NCI-H1930 (cell line): ENCODE data around the gene ZNF468.
A peak's percentile ranks its signal among the peaks of the same experiment; 100 is the strongest.
"Not testable (repeated sequence)": the region's sequence is repeated elsewhere in the genome, so short reads cannot be mapped to it uniquely, and the experiment has no call there.

Experiments
- DNase-seq, 2 experiments: peaks; one replicate each; lab custom pipeline; 2025; lab: John Stamatoyannopoulos, UW

ZNF468 gene

GRCh38 chr19:52825765-52826164, 31.7 kb downstream of the ZNF468 start:
- DNase-seq: no peak

DNA sequence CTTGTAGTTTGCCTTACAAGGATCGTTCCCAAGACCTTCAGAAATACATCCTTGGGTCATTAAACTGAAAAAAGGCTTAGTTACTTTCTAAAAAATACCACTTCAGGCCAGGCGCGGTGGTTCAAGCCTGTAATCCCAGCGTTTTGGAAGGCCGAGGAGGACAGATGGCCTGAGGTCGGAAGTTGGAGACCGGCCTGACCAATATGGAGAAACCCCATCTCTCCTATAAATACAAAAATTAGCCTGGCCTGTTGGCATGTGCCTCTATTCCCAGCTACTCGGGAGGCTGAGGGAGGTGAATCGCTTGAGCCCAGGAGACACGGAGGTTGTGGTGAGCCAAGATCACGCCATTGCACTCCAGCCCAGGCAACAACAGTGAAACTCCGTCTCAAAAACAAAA, 33.7 kb downstream of the ZNF468 start:
- DNase-seq: no peak

DNA sequence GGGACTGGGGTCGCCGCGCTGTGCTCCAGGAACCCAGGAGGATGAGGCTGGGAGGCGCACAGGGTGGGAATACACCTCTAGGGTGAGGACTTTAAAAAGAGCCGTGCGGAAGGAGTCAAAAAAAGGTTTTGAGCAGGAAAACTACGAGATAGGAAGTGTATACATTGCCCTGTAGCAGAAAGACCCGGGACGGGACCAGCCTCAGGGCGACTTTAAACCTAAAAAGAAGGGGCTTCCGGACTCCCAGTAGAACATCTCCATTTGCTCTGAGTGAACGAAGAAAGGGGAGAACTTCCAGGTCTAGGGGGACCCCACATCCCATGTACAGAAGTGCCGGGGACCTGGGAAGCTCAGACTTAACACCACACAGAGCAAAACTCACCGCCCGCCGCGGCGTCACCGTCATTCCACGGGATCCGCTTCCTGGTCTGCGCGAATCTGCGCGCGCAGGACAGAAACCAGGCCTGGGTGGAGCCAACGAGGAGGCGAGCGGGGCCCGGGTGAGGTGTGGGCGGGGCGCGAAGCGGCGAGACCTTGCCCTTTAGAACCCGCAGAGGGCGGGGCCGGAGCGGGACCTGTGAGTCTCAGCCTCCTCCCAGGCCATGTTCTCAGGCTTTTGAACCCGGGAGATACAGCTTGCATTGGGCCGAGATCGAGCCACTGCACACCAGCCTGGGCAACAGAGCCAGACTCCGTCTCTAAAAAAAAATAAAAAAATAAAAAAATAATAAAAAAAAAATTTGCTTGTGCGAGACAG, 36.0 kb downstream of the ZNF468 start, which contains the start of gene ZNF28:
Gene ZNF28, minus strand, starts transcription at position 430 of the 757 bp plus-strand sequence. CDS start 3,675 bp downstream, outside the sequence.
- DNase-seq: peak; percentile 57 to 71

DNA sequence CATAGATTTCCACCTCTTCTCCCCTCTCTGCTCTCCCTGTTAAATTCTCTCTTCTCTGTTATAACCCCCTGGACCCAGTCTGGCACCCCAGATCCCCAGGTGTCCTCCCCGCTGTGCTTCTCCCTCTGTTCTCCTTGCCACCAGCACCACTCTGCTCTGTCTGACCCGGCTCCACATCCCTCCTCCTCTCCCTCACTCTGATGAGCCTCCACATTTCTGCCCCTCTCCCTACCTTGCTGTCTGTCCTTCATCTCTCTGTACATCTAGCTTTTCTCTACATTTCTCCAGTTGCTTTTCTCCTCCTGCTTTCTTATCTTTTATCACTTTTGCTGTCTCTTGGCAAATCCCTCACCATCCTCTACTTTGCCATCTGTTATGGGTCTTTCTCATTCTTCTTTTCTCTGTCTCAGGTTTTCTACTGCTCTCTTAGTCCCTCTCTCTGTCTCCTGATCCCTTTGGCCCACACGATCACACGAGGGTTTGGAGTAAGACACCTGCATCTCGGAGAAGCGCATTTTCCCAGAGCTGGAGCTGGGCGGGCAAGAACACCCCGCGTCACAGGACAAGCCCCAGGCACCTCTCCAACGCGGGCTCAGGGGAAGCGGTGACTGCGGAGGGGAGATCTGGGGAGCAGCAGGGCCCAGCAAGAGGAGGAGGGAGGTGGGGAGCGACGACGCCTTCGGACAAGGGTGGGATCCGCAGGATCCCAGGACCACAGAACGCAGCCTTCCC, 36.8 kb downstream of the ZNF468 start:
- DNase-seq: not testable (repeated sequence)

DNA sequence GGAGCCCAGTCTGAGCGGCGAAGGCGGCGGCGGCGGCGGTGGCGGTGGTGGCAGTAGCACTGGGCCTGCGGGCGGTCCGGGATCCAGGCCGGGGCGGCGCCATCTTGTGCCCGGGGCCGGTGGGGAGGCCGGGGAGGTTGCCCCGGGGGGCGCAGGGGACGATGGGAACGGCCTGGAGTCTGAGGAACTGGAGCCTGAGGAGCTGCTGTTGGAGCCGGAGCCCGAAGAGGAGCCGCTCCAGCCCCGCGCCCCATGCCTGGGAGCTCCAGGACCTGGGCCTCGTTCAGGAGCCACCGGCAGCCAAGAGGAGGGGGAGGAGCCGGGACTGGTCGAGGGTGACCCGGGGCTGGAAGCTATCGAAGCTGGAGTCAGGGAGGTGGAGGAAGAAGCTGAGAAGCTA, 47.6 kb downstream of the ZNF468 start:
- DNase-seq: no peak

- not testable (repeated sequence) for DNase-seq
Observed at GRCh38 chr19:52799950-52800640, 57.3 kb downstream of the ZNF468 start.

DNA sequence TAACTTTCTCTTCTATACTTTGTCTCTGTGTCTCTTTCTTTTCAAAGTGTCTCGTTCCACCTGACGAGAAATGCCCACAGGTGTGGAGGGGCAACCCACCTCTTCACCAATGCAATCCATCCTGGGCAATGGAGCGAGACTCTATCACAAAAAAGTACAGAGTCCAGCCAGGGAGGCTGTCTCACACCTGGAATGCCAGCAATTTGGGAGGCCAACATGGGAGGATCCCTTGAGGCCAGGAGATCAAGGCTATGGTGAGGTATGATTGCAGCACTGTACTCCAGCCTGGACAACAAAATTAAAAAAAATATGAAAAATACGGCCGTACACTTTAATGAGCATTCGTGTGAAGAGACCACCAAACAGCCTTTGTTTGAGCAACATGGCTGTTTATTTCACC, 68.0 kb downstream of the ZNF468 start:
- no peak for DNase-seq
